Neuronal stem cell (in vitro differentiated cells): ENCODE data around the gene ST7.

Source experiments
- DNase-seq: peaks from one replicate; pipeline ENCODE4 v3.0.0-alpha.2; 2013; ENCODE audit warnings: low spot score
- H2AFZ ChIP-seq: one replicate; pipeline ENCODE4 v1.6.1; 2013; ENCODE audit warnings: mild to moderate bottlenecking, low read length, inconsistent platforms
- H2AK5ac ChIP-seq: 2 replicates; pipeline ENCODE4 v1.6.1; 2013; ENCODE audit warnings: low read depth, mild to moderate bottlenecking, inconsistent platforms, low read length, moderate library complexity, mixed read lengths
- H2BK120ac ChIP-seq: 2 replicates; pipeline ENCODE4 v1.6.1; 2013; ENCODE audit warnings: low read depth, mild to moderate bottlenecking, inconsistent platforms, low read length, moderate library complexity, mixed read lengths
- H2BK12ac ChIP-seq: one replicate; pipeline ENCODE4 v1.6.1; 2013; ENCODE audit warnings: low read length, inconsistent platforms
- H2BK15ac ChIP-seq: 2 replicates; pipeline ENCODE4 v1.6.1; 2013; ENCODE audit warnings: mild to moderate bottlenecking, low read length, inconsistent platforms, mixed read lengths
- H2BK5ac ChIP-seq: one replicate; pipeline ENCODE4 v1.6.1; 2013; ENCODE audit warnings: inconsistent platforms, mild to moderate bottlenecking, low read length, moderate library complexity
- H3K14ac ChIP-seq: one replicate; pipeline ENCODE4 v1.6.1; 2013; ENCODE audit warnings: low read length, inconsistent platforms
- H3K18ac ChIP-seq: 2 replicates; pipeline ENCODE4 v1.6.1; 2013; ENCODE audit warnings: low read length, inconsistent platforms
- H3K23ac ChIP-seq: 2 replicates; pipeline ENCODE4 v1.6.1; 2013; ENCODE audit warnings: low read depth, mild to moderate bottlenecking, mixed read lengths, low read length, inconsistent platforms; ENCODE audit not compliant: poor library complexity
- H3K27ac ChIP-seq: replicated peaks from 3 replicates; pipeline ENCODE4 v1.5.1; 2013; ENCODE audit warnings: low read length, inconsistent platforms
- H3K27me3 ChIP-seq, 3 experiments: 2 replicates each; pipeline ENCODE4 v1.6.1; 2013; ENCODE audit warnings: low read length in 3 of 3, mild to moderate bottlenecking in 2 of 3, inconsistent platforms in 1 of 3, low read depth in 1 of 3, mixed read lengths in 1 of 3, moderate library complexity in 1 of 3; ENCODE audit not compliant: control insufficient read depth in 3 of 3, insufficient read depth in 3 of 3
- H3K36me3 ChIP-seq, 2 donors: replicated peaks in 1 of 2; 2 replicates each; pipeline ENCODE4 v1.6.1; 2013; ENCODE audit warnings: low read length in 2 of 2; ENCODE audit not compliant: control insufficient read depth in 2 of 2, insufficient read depth in 2 of 2
- H3K4ac ChIP-seq: 2 replicates; pipeline ENCODE4 v1.6.1; 2013; ENCODE audit warnings: inconsistent platforms, mild to moderate bottlenecking, low read length, moderate library complexity
- H3K4me1 ChIP-seq, 2 donors: 1 replicate in 1 of 2; 2 replicates in 1 of 2; pipeline ENCODE4 v1.6.1; 2013; ENCODE audit warnings: low read length in 2 of 2, low read depth in 1 of 2; ENCODE audit not compliant: control insufficient read depth in 2 of 2, insufficient read depth in 1 of 2
- H3K4me2 ChIP-seq: one replicate; pipeline ENCODE4 v1.6.1; 2013; ENCODE audit warnings: mild to moderate bottlenecking, low read length, inconsistent platforms; ENCODE audit not compliant: insufficient read depth, poor library complexity, severe bottlenecking
- H3K4me3 ChIP-seq, 2 donors: 2 replicates each; pipeline ENCODE4 v1.5.1; 2013; ENCODE audit warnings: low read length in 2 of 2, mild to moderate bottlenecking in 2 of 2, inconsistent platforms in 1 of 2, moderate library complexity in 1 of 2
- H3K79me1 ChIP-seq: one replicate; pipeline ENCODE4 v1.6.1; 2013; ENCODE audit warnings: low read depth, mild to moderate bottlenecking, inconsistent platforms, low read length, moderate library complexity
- H3K9ac ChIP-seq: one replicate; pipeline ENCODE4 v1.6.1; 2013; ENCODE audit warnings: mild to moderate bottlenecking, low read depth, low read length, inconsistent platforms; ENCODE audit not compliant: poor library complexity
- H3K9me3 ChIP-seq, 2 donors: replicated peaks in 1 of 2; 2 replicates each; pipeline versions ENCODE3 to v1.6.1; 2013; ENCODE audit warnings: low read length in 2 of 2, mild to moderate bottlenecking in 2 of 2, inconsistent platforms in 1 of 2, low read depth in 1 of 2, mixed read lengths in 1 of 2, moderate library complexity in 1 of 2; ENCODE audit not compliant: control insufficient read depth in 2 of 2, insufficient read depth in 1 of 2
- H4K8ac ChIP-seq: one replicate; pipeline ENCODE4 v1.6.1; 2013; ENCODE audit warnings: low read depth, mild to moderate bottlenecking, inconsistent platforms, low read length, moderate library complexity
- H4K91ac ChIP-seq: one replicate; pipeline ENCODE4 v1.6.1; 2013; ENCODE audit warnings: low read length, low read depth, mild to moderate bottlenecking, inconsistent platforms; ENCODE audit not compliant: poor library complexity
- WGBS, 2 donors: extraction: QIAGEN DNeasy Blood & Tissue Kit; methylation state at CpG; one replicate each; pipeline ENCODE4 v1.1.7; 2013; ENCODE audit warnings: missing lambda C conversion rate in 2 of 2, mixed read lengths in 1 of 2; ENCODE audit not compliant: insufficient read length in 2 of 2, insufficient replicate concordance in 1 of 2; ENCODE audit errors: extremely low coverage in 2 of 2; 5-methylcytosine and 5-hydroxymethylcytosine counted together

ST7 gene

GRCh38 chr7:116912269-116912909 is 40.9 kb upstream of the ST7 start:
- no peak overlapping the region for H3K4ac ChIP-seq
- no peak overlapping the region for H3K23ac ChIP-seq
- no peak overlapping the region for H2BK5ac ChIP-seq
- H3K4me3 ChIP-seq = no peak overlapping the region
- no peak overlapping the region for H3K9ac ChIP-seq
- no peak overlapping the region for H2BK120ac ChIP-seq
- no peak overlapping the region for H4K8ac ChIP-seq
- H3K36me3 ChIP-seq = peaks cover 14 to 95% of the 10 kb centered on the region in 2 donors
- no peak for DNase-seq
- H3K14ac ChIP-seq = no peak overlapping the region
- no peak overlapping the region for H4K91ac ChIP-seq
- no peaks in the 10 kb centered on the region for H3K4me1 ChIP-seq
- no peak overlapping the region for H3K18ac ChIP-seq
- H3K27me3 ChIP-seq = no peaks in the 10 kb centered on the region
- H2BK12ac ChIP-seq = no peak overlapping the region
- no peak overlapping the region for H2BK15ac ChIP-seq
- H3K27ac ChIP-seq = no peak overlapping the region
- WGBS, 2 donors = no CpG with 5 or more reads among the region's 1 CpG
- H3K4me2 ChIP-seq = no peak overlapping the region
- peaks cover 0 to 20% of the 10 kb centered on the region in 2 donors for H3K9me3 ChIP-seq
- no peaks in the 10 kb centered on the region for H3K79me1 ChIP-seq
- H2AFZ ChIP-seq = no peak overlapping the region
- no peak overlapping the region for H2AK5ac ChIP-seq

GRCh38 chr7:116918704-116919103 is 34.6 kb upstream of the ST7 start:
- DNase-seq = no peak
- Histone ChIP-seq H2BK120ac (no peak overlapping the region), H3K9ac (no peak overlapping the region), H2BK15ac (no peak overlapping the region), H3K27me3 (no peaks in the 10 kb centered on the region), H2AK5ac (no peak overlapping the region), H3K14ac (no peak overlapping the region), H3K4me2 (no peak overlapping the region), H3K18ac (no peak overlapping the region), H3K4ac (no peak overlapping the region), H3K27ac (no peak overlapping the region), H3K23ac (no peak overlapping the region), H3K36me3 (peaks cover 10 to 61% of the 10 kb centered on the region in 2 donors), H2BK12ac (no peak overlapping the region), H4K91ac (no peak overlapping the region), H3K4me1 (no peaks in the 10 kb centered on the region), H3K79me1 (no peaks in the 10 kb centered on the region), H3K9me3 (no peaks in the 10 kb centered on the region), H4K8ac (no peak overlapping the region), H2AFZ (no peak overlapping the region), H3K4me3 (no peak overlapping the region), H2BK5ac (no peak overlapping the region)
- WGBS, 2 donors = no CpG with 5 or more reads among the region's 3 CpGs

GRCh38 chr7:116920359-116920758 is 32.9 kb upstream of the ST7 start:
- Histone ChIP-seq H4K8ac (no peak overlapping the region), H2AFZ (no peak overlapping the region), H3K23ac (no peak overlapping the region), H2BK5ac (no peak overlapping the region), H3K4me3 (no peak overlapping the region), H2BK120ac (no peak overlapping the region), H3K18ac (no peak overlapping the region), H3K4me1 (no peaks in the 10 kb centered on the region), H3K79me1 (no peaks in the 10 kb centered on the region), H3K27me3 (no peaks in the 10 kb centered on the region), H3K36me3 (peaks cover 8 to 48% of the 10 kb centered on the region in 2 donors), H2AK5ac (no peak overlapping the region), H3K27ac (no peak overlapping the region), H3K4me2 (no peak overlapping the region), H2BK15ac (no peak overlapping the region), H3K4ac (no peak overlapping the region), H3K9me3 (no peaks in the 10 kb centered on the region), H3K14ac (no peak overlapping the region), H4K91ac (no peak overlapping the region), H3K9ac (no peak overlapping the region), H2BK12ac (no peak overlapping the region)
- no peak for DNase-seq

- no CpG with 5 or more reads among the region's 5 CpGs for WGBS, 2 donors
- H3K79me1 ChIP-seq = no peaks in the 10 kb centered on the region
- H2BK15ac ChIP-seq = no peak overlapping the region
- H3K4me1 ChIP-seq = no peaks in the 10 kb centered on the region
- H3K27ac ChIP-seq = no peak overlapping the region
- no peaks in the 10 kb centered on the region for H3K27me3 ChIP-seq
- no peak overlapping the region for H4K8ac ChIP-seq
- H2AFZ ChIP-seq = no peak overlapping the region
- no peak for DNase-seq
- no peak overlapping the region for H3K23ac ChIP-seq
- peaks cover 4 to 27% of the 10 kb centered on the region in 2 donors for H3K36me3 ChIP-seq
- no peak overlapping the region for H2BK120ac ChIP-seq
- no peak overlapping the region for H3K4ac ChIP-seq
- no peak overlapping the region for H3K4me3 ChIP-seq
- no peak overlapping the region for H2AK5ac ChIP-seq
- H3K4me2 ChIP-seq = no peak overlapping the region
- H4K91ac ChIP-seq = no peak overlapping the region
- H2BK12ac ChIP-seq = no peak overlapping the region
- H3K14ac ChIP-seq = no peak overlapping the region
- H3K9ac ChIP-seq = no peak overlapping the region
- H2BK5ac ChIP-seq = no peak overlapping the region
- H3K18ac ChIP-seq = no peak overlapping the region
- no peaks in the 10 kb centered on the region for H3K9me3 ChIP-seq
Measured at GRCh38 chr7:116922545-116922944, 30.8 kb upstream of the ST7 start.
